Osteocyte (in vitro differentiated cells): ENCODE results near the gene NDFIP1. TPM values are rescaled to one million over a fixed set of nuclear protein-coding genes. Genes with fewer than 3 reads are reported as not detected.

ENCODE experiments used
- DNase-seq: peaks from one replicate; pipeline ENCODE4 v3.0.0; 2021; ENCODE audit warnings: mixed read lengths; ENCODE audit not compliant: unreplicated experiment; ENCODE audit errors: extremely low spot score
- H3K27ac Mint-ChIP-seq: one replicate; pipeline ENCODE4 v1.8.0; 2021; ENCODE audit warnings: mild to moderate bottlenecking, mixed read lengths; ENCODE audit not compliant: unreplicated experiment
- H3K27me3 Mint-ChIP-seq: one replicate; pipeline ENCODE4 v1.8.0; 2021; ENCODE audit warnings: mixed read lengths; ENCODE audit not compliant: unreplicated experiment
- H3K36me3 Mint-ChIP-seq: one replicate; pipeline ENCODE4 v1.8.0; 2021; ENCODE audit warnings: mixed read lengths; ENCODE audit not compliant: unreplicated experiment
- H3K4me1 Mint-ChIP-seq: one replicate; pipeline ENCODE4 v1.8.0; 2021; ENCODE audit warnings: mixed read lengths; ENCODE audit not compliant: unreplicated experiment
- H3K4me3 Mint-ChIP-seq: one replicate; pipeline ENCODE4 v1.8.0; 2021; ENCODE audit warnings: mild to moderate bottlenecking, moderate library complexity, mixed read lengths; ENCODE audit not compliant: unreplicated experiment
- H3K9me3 Mint-ChIP-seq: one replicate; pipeline ENCODE4 v1.8.0; 2021; ENCODE audit warnings: mixed read lengths; ENCODE audit not compliant: unreplicated experiment
- total RNA-seq: library from RNA; stranded (reverse); gene quantifications from 2 replicates; pipeline ENCODE4 v1.2.1, GENCODE V29; 2021
- TF ChIP-seq, protein P1 (sequence below): fragments of 200-600 bp; sonication (generic); IDR thresholded peaks from 2 replicates; pipeline ENCODE4 v1.5.0; 2021; ENCODE audit warnings: antibody characterized with exemption, mild to moderate bottlenecking, moderate library complexity

NDFIP1 gene
- total RNA-seq, 1 donor from 2014 or later: 62.7 TPM

DNA sequence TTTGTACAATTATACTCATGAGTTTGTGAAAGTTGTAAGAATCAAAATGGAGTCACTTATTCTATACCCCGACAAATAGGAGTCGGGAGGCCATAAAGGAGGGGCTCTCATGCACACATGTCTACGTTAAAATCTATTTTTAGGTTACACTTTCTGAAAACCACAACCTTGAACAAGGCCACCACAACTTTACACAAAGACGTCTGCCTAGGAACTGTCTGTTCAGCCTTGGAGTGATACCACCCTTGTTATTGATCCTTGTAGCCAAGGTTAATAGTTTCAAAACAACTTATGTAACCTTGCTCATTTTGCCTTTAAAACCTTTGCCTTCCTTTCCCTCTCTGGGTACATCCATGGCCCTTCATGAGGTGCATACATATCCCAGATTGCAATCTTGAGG is 4.1 kb upstream of the NDFIP1 start:
- Mint-ChIP-seq H3K4me1 (peaks cover 5% of the 10 kb centered on the region), H3K36me3 (no peaks in the 10 kb centered on the region), H3K27me3 (no peaks in the 10 kb centered on the region), H3K9me3 (no peaks in the 10 kb centered on the region), H3K4me3 (no peak overlapping the region), H3K27ac (no peak overlapping the region)
- no peak for DNase-seq
- TF ChIP-seq, protein P1, sequence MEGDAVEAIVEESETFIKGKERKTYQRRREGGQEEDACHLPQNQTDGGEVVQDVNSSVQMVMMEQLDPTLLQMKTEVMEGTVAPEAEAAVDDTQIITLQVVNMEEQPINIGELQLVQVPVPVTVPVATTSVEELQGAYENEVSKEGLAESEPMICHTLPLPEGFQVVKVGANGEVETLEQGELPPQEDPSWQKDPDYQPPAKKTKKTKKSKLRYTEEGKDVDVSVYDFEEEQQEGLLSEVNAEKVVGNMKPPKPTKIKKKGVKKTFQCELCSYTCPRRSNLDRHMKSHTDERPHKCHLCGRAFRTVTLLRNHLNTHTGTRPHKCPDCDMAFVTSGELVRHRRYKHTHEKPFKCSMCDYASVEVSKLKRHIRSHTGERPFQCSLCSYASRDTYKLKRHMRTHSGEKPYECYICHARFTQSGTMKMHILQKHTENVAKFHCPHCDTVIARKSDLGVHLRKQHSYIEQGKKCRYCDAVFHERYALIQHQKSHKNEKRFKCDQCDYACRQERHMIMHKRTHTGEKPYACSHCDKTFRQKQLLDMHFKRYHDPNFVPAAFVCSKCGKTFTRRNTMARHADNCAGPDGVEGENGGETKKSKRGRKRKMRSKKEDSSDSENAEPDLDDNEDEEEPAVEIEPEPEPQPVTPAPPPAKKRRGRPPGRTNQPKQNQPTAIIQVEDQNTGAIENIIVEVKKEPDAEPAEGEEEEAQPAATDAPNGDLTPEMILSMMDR: no peak

DNA sequence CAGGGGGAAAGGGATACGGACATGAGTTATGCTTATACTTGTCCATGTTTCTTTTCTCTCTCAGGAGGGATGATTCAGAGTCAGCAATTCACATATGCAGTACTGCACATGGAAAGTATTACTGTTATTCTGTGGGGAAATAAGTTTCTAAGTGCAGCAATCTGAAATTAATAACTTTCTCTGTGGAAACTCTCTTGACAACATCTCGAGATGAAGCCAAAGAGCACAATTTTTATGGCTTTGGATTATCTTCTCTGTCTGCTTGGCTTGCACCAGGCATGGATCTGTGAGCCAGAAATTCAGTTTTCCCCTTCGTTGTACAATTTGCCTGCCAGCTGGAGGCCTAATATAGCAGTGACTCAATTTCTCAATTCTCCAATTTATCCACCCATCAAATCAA is 2.5 kb upstream of the NDFIP1 start:
- H3K9me3 Mint-ChIP-seq: no peaks in the 10 kb centered on the region
- H3K36me3 Mint-ChIP-seq: no peaks in the 10 kb centered on the region
- peaks cover 17% of the 10 kb centered on the region for H3K4me1 Mint-ChIP-seq
- H3K4me3 Mint-ChIP-seq: no peak overlapping the region
- TF ChIP-seq, protein P1: no peak
- H3K27me3 Mint-ChIP-seq: no peaks in the 10 kb centered on the region
- DNase-seq: no peak
- H3K27ac Mint-ChIP-seq: no peak overlapping the region

DNA sequence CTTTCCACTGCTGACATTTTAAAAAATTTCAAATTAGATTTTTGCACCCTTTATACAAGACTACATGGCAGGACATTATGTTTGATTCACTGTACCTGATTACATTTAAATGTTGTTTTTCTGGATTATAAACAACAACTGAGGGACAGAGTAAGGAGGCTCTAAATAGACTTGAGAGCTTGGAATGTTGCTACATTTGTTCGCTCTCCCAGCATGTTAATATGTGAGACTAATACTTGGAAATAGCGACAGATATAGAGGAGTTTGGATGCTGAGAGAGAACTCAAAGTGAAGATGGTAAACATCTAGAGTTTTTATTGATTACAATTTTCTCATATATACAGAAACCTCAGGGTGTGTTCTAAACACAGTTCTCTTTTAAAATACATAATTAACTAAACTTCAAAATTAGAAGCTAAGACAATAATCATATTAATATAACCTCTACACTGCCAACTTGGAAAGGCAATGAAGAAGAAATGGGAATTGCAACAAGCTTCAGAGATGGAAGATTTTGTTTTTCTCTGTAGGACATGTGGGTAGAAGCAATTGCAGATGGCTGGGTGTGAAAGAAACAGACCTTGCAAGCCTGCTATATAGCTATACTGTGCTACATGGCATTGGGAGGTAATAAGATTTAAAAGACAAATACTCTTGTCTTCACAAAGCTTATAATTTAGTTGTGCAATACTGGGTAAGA is 1.4 kb upstream of the NDFIP1 start:
- DNase-seq: no peak
- no peak overlapping the region for H3K4me3 Mint-ChIP-seq
- TF ChIP-seq, protein P1: no peak
- H3K4me1 Mint-ChIP-seq: peaks cover 22% of the 10 kb centered on the region
- no peaks in the 10 kb centered on the region for H3K36me3 Mint-ChIP-seq
- H3K27ac Mint-ChIP-seq: no peak overlapping the region
- H3K27me3 Mint-ChIP-seq: no peaks in the 10 kb centered on the region
- no peaks in the 10 kb centered on the region for H3K9me3 Mint-ChIP-seq

DNA sequence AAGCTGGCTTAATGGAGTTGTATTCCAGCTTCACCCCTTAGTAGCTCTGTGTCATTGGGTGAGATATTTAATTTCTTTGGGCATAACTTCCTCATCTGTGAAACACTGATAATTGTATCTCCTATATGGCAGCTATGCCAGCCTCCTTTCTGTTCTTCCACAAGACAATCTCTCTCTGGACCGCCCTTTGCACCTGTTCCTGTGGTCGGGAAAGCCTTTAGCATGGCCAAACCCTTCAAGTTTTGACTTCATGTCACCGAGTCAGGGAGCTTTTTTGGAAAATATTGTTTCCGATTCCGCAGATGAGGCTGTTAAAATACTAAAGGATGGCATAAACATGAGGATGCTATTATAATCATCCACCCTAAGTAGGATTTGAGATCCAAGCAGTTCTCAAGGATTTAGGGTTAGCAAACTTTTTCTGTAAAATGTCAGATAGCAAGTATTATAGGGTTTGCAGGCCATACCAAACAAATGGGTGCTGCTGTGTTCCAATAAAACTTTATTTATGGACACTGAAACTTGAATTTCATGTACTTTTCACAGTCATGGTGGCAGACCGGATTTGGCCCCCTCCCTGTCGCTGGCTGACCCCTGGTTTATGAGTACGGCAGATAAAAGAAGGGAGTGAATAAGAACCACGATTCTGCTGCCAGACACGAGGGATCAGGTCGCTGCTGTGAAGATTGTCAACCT is 695 bp upstream of the NDFIP1 start:
- peaks cover 25% of the 10 kb centered on the region for H3K4me1 Mint-ChIP-seq
- no peaks in the 10 kb centered on the region for H3K36me3 Mint-ChIP-seq
- TF ChIP-seq, protein P1: no peak
- H3K27me3 Mint-ChIP-seq: no peaks in the 10 kb centered on the region
- DNase-seq: no peak
- H3K9me3 Mint-ChIP-seq: no peaks in the 10 kb centered on the region
- H3K27ac Mint-ChIP-seq: peak overlapping the region; percentile 93
- H3K4me3 Mint-ChIP-seq: peak overlapping the region; percentile 94

DNA sequence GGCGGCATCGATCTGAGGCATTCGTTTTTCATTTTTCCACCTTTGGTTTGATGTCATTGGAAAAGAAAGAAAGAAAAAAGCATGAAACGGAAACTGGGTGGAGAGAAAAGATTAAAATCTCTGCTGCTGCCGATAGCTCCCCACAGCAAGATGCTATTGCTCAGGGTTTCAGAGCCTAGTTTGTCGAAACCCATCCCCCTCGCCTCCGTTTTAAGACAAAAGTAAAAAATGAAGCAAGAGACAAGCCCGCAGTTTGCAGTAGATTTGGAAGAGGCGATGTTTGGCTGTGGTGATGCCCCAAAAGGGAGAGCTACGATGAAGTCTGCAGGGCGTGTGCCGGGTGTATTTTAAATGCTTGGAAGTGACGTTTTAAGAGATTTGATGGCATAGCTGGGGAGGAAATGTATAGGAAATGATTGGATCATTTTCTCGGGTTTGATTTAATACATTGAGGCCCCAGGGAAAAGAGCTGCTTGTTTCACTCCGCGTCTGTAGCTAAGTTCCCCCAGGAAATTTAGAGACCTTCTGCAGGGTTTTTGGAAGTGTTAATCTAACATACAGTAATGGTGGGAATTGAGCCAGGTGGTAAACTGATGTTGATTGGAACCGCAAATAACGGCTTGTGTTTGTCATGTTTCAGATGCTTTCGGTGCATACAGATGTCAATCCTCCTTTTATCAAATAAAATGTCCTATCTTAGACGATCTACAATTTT is 909 bp downstream of the NDFIP1 start:
- H3K9me3 Mint-ChIP-seq: no peaks in the 10 kb centered on the region
- peaks cover 27% of the 10 kb centered on the region for H3K4me1 Mint-ChIP-seq
- DNase-seq: no peak
- peaks cover 3% of the 10 kb centered on the region for H3K36me3 Mint-ChIP-seq
- TF ChIP-seq, protein P1: no peak
- no peaks in the 10 kb centered on the region for H3K27me3 Mint-ChIP-seq
- peak overlapping the region; percentile 95 for H3K27ac Mint-ChIP-seq
- H3K4me3 Mint-ChIP-seq: peak overlapping the region; percentile 94
